ENCODE data around the gene UBE2I. TPM values are rescaled to one million over a fixed set of nuclear protein-coding genes. Genes with fewer than 3 reads are reported as not detected.

The UBE2I gene
- total RNA-seq, 1 experiment from 2014 or later: 271 TPM

DNA sequence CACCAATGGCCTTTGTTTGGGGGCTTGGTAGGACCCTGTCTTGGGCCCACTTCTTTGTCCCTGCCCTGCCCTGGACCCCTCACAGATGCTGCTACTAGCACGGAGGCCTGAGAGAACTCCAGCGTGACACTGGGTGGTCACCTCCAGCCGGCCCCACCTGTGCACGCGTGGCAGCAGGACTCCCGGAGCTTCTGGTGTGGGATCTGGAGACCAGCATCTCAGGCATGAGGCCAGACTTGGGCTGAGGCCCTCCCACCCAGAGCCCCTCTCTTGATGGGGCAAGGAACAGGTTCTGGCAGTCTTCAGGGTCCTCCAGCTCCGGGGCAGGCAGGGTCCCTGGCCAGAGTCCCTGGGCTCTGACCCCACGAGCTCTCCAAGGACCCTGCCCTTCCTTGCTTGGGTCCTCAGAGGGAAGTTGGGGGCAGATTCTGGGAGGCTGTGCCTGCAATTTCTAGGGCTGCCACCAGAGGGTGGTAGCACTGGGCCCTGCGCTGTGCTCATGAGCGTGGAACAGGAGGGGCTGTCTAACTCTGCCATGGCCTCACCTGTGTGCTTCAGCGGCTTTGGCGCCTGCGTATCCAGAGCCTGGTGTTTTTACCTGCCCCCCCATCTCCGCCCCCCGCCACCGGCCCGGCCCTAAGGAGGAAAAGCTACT is 21.0 kb downstream of the UBE2I start:
- no peak for DNase-seq
- no peaks in the 10 kb centered on the region for H4K20me1 ChIP-seq (ENCODE audit: insufficient read depth)
- intact Hi-C loops (cut with micrococcal nuclease; ENCODE audit: unreplicated experiment): loop anchor here (5.0 kb wide), 1 partner anchor 282 kb away; the partner anchor contains the start of genes CRAMP1 and IFT140
- no peaks in the 10 kb centered on the region for H3K27me3 ChIP-seq (ENCODE audit: insufficient read depth, low read depth)
- BruUV-seq (replicated peaks): no TSS peak
- H3K79me2 ChIP-seq (ENCODE audit: low read depth): no peaks in the 10 kb centered on the region
- H3K27ac ChIP-seq: no peak overlapping the region
- H3K4me2 ChIP-seq: no peak overlapping the region
- TF ChIP-seq CTCF (conservative IDR thresholded peaks at IDR 0.05): peak; percentile 66
- no peak for TF ChIP-seq EZH2 (IDR thresholded peaks at IDR 0.05; ENCODE audit: low read depth)
- no peak overlapping the region for H2AFZ ChIP-seq
- ChIA-PET CTCF (interaction anchor here (0.6 kb wide), 2 partner anchors 28 to 89 kb away, joined by 3 to 10 read pairs; no protein-coding TSS in a partner anchor), POLR2A (ENCODE audit: unreplicated experiment) (no interaction called here)
- peaks cover 15% of the 10 kb centered on the region for H3K4me1 ChIP-seq (replicated peaks; ENCODE audit: insufficient read depth)
- H3F3A ChIP-seq (ENCODE audit: insufficient read depth, low read depth): peaks cover 12% of the 10 kb centered on the region; the same call in 1 of the 2 replicates
- H3K9me3 ChIP-seq (ENCODE audit: insufficient read depth, low read depth): no peaks in the 10 kb centered on the region
- no peak overlapping the region for H3K4me3 ChIP-seq
- no peaks in the 10 kb centered on the region for H3K36me3 ChIP-seq (ENCODE audit: low read depth)
- no peaks in the 10 kb centered on the region for H3K9me2 ChIP-seq (ENCODE audit: insufficient read depth)

DNA sequence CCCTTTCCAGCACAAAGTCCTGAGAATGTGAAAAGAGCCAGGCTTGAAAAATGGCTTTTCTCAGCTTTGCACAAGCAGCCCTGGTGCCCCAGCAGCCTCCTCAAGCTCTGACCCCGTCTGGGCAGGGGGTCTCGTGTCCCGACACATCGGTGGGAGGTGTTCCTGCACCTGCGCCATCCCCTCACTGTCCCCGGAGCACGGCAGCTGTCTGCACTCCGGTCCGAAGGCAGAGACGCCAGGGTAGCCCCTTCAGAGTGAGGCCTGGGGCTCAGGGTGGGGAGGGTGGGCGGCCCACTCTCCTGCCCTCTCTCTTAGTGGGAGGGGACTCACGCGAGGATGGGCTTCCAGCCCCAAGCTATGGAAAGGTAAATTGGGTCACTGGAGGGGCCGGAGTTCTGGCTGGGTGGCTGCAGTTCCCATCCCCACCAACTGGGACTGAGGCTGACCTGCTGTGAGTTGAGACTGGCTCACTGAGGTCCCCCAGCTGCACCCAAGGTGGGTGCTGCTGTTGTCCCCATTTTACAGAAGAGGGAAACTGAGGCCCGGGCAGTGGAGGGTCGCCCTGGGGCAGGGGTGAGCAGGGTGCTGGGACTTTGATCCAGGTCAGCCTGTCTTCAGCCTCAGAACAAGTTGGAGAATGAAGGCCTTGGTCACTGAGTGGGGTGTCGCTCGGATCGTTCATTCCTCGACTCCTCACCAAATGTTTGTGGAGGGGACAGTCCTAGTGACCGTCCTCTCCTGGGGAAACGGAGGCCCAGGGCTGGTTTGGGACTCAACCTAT is 21.7 kb downstream of the UBE2I start:
- ChIA-PET POLR2A (ENCODE audit: unreplicated experiment) (interaction anchor here (0.6 to 1.2 kb wide), 4 partner anchors 12 to 90 kb away, joined by 3 to 14 read pairs (median 6); partner anchors contain the start of gene UQCC4), CTCF (interaction anchor here (0.6 kb wide), 2 partner anchors 28 to 89 kb away, joined by 3 to 10 read pairs; no protein-coding TSS in a partner anchor)
- peak overlapping the region; percentile 49; the same call in 1 of the 2 replicates for H3K4me3 ChIP-seq
- TF ChIP-seq EZH2 (IDR thresholded peaks at IDR 0.05; ENCODE audit: low read depth): no peak
- TF ChIP-seq CTCF (conservative IDR thresholded peaks at IDR 0.05): no peak
- DNase-seq: no peak
- H3K4me2 ChIP-seq: peak overlapping the region; percentile 82
- H3K27me3 ChIP-seq (ENCODE audit: insufficient read depth, low read depth): no peaks in the 10 kb centered on the region
- H3K9me3 ChIP-seq (ENCODE audit: insufficient read depth, low read depth): no peaks in the 10 kb centered on the region
- no peaks in the 10 kb centered on the region for H3K9me2 ChIP-seq (ENCODE audit: insufficient read depth)
- TSS peak; percentile 87 for BruUV-seq (replicated peaks)
- intact Hi-C loops (cut with micrococcal nuclease; ENCODE audit: unreplicated experiment): loop anchor here (5.0 kb wide), 1 partner anchor 281 kb away; the partner anchor contains the start of genes CRAMP1 and IFT140
- H3F3A ChIP-seq (ENCODE audit: insufficient read depth, low read depth): peaks cover 9% of the 10 kb centered on the region; the same call in 1 of the 2 replicates
- peaks cover 15% of the 10 kb centered on the region for H3K4me1 ChIP-seq (replicated peaks; ENCODE audit: insufficient read depth)
- no peaks in the 10 kb centered on the region for H3K79me2 ChIP-seq (ENCODE audit: low read depth)
- H3K36me3 ChIP-seq (ENCODE audit: low read depth): no peaks in the 10 kb centered on the region
- peak overlapping the region; percentile 71; the same call in 1 of the 2 replicates for H2AFZ ChIP-seq
- H3K27ac ChIP-seq: no peak overlapping the region
- no peaks in the 10 kb centered on the region for H4K20me1 ChIP-seq (ENCODE audit: insufficient read depth)
